Trophoblast cell (in vitro differentiated cells and primary cell): ENCODE data around the gene ATP9B.

Experiments
- DNase-seq, 2 donors: peaks; one replicate each; pipeline ENCODE4 v3.0.0-alpha.2; 2016
- H2AFZ ChIP-seq: 2 replicates; pipeline ENCODE4 v1.6.1; 2013; ENCODE audit warnings: low read length, moderate library complexity, mild to moderate bottlenecking; ENCODE audit not compliant: insufficient read depth, poor library complexity
- H2AK5ac ChIP-seq: 2 replicates; pipeline ENCODE4 v1.6.1; 2013; ENCODE audit warnings: mild to moderate bottlenecking, low read length
- H2BK120ac ChIP-seq: 2 replicates; pipeline ENCODE4 v1.6.1; 2013; ENCODE audit warnings: low read length, mild to moderate bottlenecking, moderate library complexity; ENCODE audit not compliant: insufficient read depth, poor library complexity
- H2BK12ac ChIP-seq: 2 replicates; pipeline ENCODE4 v1.6.1; 2013; ENCODE audit warnings: mild to moderate bottlenecking, low read length, moderate library complexity
- H2BK5ac ChIP-seq: 2 replicates; pipeline ENCODE4 v1.6.1; 2013; ENCODE audit warnings: low read length, low read depth, moderate library complexity, mild to moderate bottlenecking; ENCODE audit not compliant: poor library complexity
- H3K14ac ChIP-seq: 2 replicates; pipeline ENCODE4 v1.6.1; 2013; ENCODE audit warnings: mild to moderate bottlenecking, low read length
- H3K18ac ChIP-seq: 2 replicates; pipeline ENCODE4 v1.6.1; 2013; ENCODE audit warnings: mild to moderate bottlenecking, low read length
- H3K23ac ChIP-seq: 2 replicates; pipeline ENCODE4 v1.6.1; 2013; ENCODE audit warnings: low read length
- H3K27ac ChIP-seq: 2 replicates; pipeline ENCODE4 v1.5.1; 2013; ENCODE audit warnings: low read depth, mild to moderate bottlenecking, inconsistent platforms, low read length, moderate library complexity
- H3K27me3 ChIP-seq: 2 replicates; pipeline ENCODE4 v1.6.1; 2013; ENCODE audit warnings: inconsistent platforms, mild to moderate bottlenecking, low read length, moderate library complexity; ENCODE audit not compliant: insufficient read depth
- H3K36me3 ChIP-seq, 2 experiments: 1 replicate in 1 of 2; 2 replicates in 1 of 2; pipeline ENCODE4 v1.6.1; 2013; ENCODE audit warnings: low read length in 2 of 2, mild to moderate bottlenecking in 2 of 2, moderate library complexity in 1 of 2; ENCODE audit not compliant: insufficient read depth in 2 of 2, control insufficient read depth in 1 of 2
- H3K4ac ChIP-seq: 2 replicates; pipeline ENCODE4 v1.6.1; 2013; ENCODE audit warnings: low read depth, mild to moderate bottlenecking, low read length, moderate library complexity
- H3K4me1 ChIP-seq, 2 experiments: 1 replicate in 1 of 2; 2 replicates in 1 of 2; pipeline ENCODE4 v1.6.1; 2013; ENCODE audit warnings: low read length in 2 of 2, mild to moderate bottlenecking in 2 of 2, moderate library complexity in 1 of 2; ENCODE audit not compliant: insufficient read depth in 2 of 2, control insufficient read depth in 1 of 2
- H3K4me2 ChIP-seq: 2 replicates; pipeline ENCODE4 v1.6.1; 2013; ENCODE audit warnings: inconsistent platforms, mild to moderate bottlenecking, low read length, moderate library complexity
- H3K4me3 ChIP-seq: 2 replicates; pipeline ENCODE4 v1.5.1; 2013; ENCODE audit warnings: mild to moderate bottlenecking, low read depth, low read length, inconsistent platforms
- H3K79me1 ChIP-seq: one replicate; pipeline ENCODE4 v1.6.1; 2013; ENCODE audit warnings: low read length
- H3K79me2 ChIP-seq: 2 replicates; pipeline ENCODE4 v1.6.1; 2013; ENCODE audit warnings: low read length, mild to moderate bottlenecking; ENCODE audit not compliant: control insufficient read depth, insufficient read depth, poor library complexity
- H3K9ac ChIP-seq: 2 replicates; pipeline ENCODE4 v1.6.1; 2013; ENCODE audit warnings: mild to moderate bottlenecking, low read length
- H3K9me3 ChIP-seq: 2 replicates; pipeline ENCODE4 v1.6.1; 2013; ENCODE audit warnings: low read depth, mild to moderate bottlenecking, control low read depth, inconsistent platforms, low read length; ENCODE audit not compliant: insufficient read depth
- H4K12ac ChIP-seq: 2 replicates; pipeline ENCODE4 v1.6.1; 2013; ENCODE audit warnings: low read depth, mild to moderate bottlenecking, low read length, moderate library complexity
- H4K8ac ChIP-seq: 2 replicates; pipeline ENCODE4 v1.6.1; 2013; ENCODE audit warnings: low read depth, mild to moderate bottlenecking, low read length, moderate library complexity
- H4K91ac ChIP-seq: one replicate; pipeline ENCODE4 v1.6.1; 2013; ENCODE audit warnings: low read depth, mild to moderate bottlenecking, low read length, moderate library complexity
- WGBS: extraction: QIAGEN DNeasy Blood & Tissue Kit; methylation state at CpG from one replicate; pipeline ENCODE4 v1.1.7; 2013; ENCODE audit warnings: missing lambda C conversion rate; ENCODE audit not compliant: insufficient read length, insufficient coverage; ENCODE audit errors: extremely low coverage; 5-methylcytosine and 5-hydroxymethylcytosine counted together

The ATP9B gene

GRCh38 chr18:79069717-79070151 lies 540 bp downstream of the ATP9B start:
- Histone ChIP-seq H3K79me1 (peaks cover 8% of the 10 kb centered on the region), H2BK120ac (no peak overlapping the region), H3K27me3 (no peaks in the 10 kb centered on the region), H3K36me3 (peaks cover 0 to 8% of the 10 kb centered on the region in 2 experiments), H3K4me1 (peaks cover 4% of the 10 kb centered on the region in 2 experiments), H3K4ac (no peak overlapping the region), H3K23ac (no peak overlapping the region), H3K4me2 (peak overlapping the region; percentile 61), H2AK5ac (no peak overlapping the region), H3K79me2 (peaks cover 5% of the 10 kb centered on the region), H3K27ac (peak overlapping the region; percentile 32), H4K8ac (peak overlapping the region; percentile 86), H2BK5ac (no peak overlapping the region), H2AFZ (peak overlapping the region; percentile 39), H2BK12ac (no peak overlapping the region), H3K14ac (peak overlapping the region; percentile 90), H3K9me3 (peaks cover 21% of the 10 kb centered on the region), H4K12ac (peak overlapping the region; percentile 84), H3K9ac (peak overlapping the region; percentile 88), H4K91ac (peak overlapping the region; percentile 90), H3K18ac (peak overlapping the region; percentile 1), H3K4me3 (peak overlapping the region; percentile 89)
- DNase-seq = no peak
- no CpG with 5 or more reads among the region's 20 CpGs for WGBS

GRCh38 chr18:79070486-79070885 lies 1.3 kb downstream of the ATP9B start:
- H3K23ac ChIP-seq = no peak overlapping the region
- H2BK12ac ChIP-seq = no peak overlapping the region
- no peak overlapping the region for H2BK5ac ChIP-seq
- peaks cover 4% of the 10 kb centered on the region in 2 experiments for H3K4me1 ChIP-seq
- no peak overlapping the region for H3K18ac ChIP-seq
- H3K27me3 ChIP-seq = no peaks in the 10 kb centered on the region
- no peak for DNase-seq
- no peak overlapping the region for H2AK5ac ChIP-seq
- peaks cover 8% of the 10 kb centered on the region for H3K79me1 ChIP-seq
- H3K36me3 ChIP-seq = peaks cover 0 to 8% of the 10 kb centered on the region in 2 experiments
- H3K4me2 ChIP-seq = peak overlapping the region; percentile 47
- no CpG with 5 or more reads among the region's 3 CpGs for WGBS
- no peak overlapping the region for H3K4me3 ChIP-seq
- H3K27ac ChIP-seq = no peak overlapping the region
- H3K9ac ChIP-seq = no peak overlapping the region
- H4K8ac ChIP-seq = no peak overlapping the region
- H4K12ac ChIP-seq = no peak overlapping the region
- H2AFZ ChIP-seq = no peak overlapping the region
- H3K79me2 ChIP-seq = peaks cover 5% of the 10 kb centered on the region
- H3K4ac ChIP-seq = no peak overlapping the region
- no peak overlapping the region for H3K14ac ChIP-seq
- H4K91ac ChIP-seq = no peak overlapping the region
- no peak overlapping the region for H2BK120ac ChIP-seq
- H3K9me3 ChIP-seq = peaks cover 21% of the 10 kb centered on the region

GRCh38 chr18:79071037-79071436 lies 1.8 kb downstream of the ATP9B start:
- Histone ChIP-seq H3K36me3 (peaks cover 0 to 8% of the 10 kb centered on the region in 2 experiments), H2BK12ac (no peak overlapping the region), H3K79me1 (peaks cover 8% of the 10 kb centered on the region), H2BK120ac (no peak overlapping the region), H3K9me3 (peaks cover 18% of the 10 kb centered on the region), H3K79me2 (peaks cover 5% of the 10 kb centered on the region), H3K4me3 (no peak overlapping the region), H2AK5ac (no peak overlapping the region), H3K14ac (no peak overlapping the region), H3K9ac (no peak overlapping the region), H3K18ac (no peak overlapping the region), H3K4me1 (peaks cover 4% of the 10 kb centered on the region in 2 experiments), H4K12ac (no peak overlapping the region), H3K27me3 (no peaks in the 10 kb centered on the region), H3K4ac (no peak overlapping the region), H3K23ac (no peak overlapping the region), H4K91ac (no peak overlapping the region), H2AFZ (no peak overlapping the region), H3K27ac (no peak overlapping the region), H4K8ac (no peak overlapping the region), H2BK5ac (no peak overlapping the region), H3K4me2 (no peak overlapping the region)
- no CpG with 5 or more reads among the region's 1 CpG for WGBS
- DNase-seq = peak in 1 of 2 donors; percentile 15

- DNase-seq = no peak
- H3K79me2 ChIP-seq = peaks cover 5% of the 10 kb centered on the region
- H3K36me3 ChIP-seq = peaks cover 0 to 8% of the 10 kb centered on the region in 2 experiments
- H2BK120ac ChIP-seq = no peak overlapping the region
- H3K23ac ChIP-seq = no peak overlapping the region
- no peak overlapping the region for H2BK12ac ChIP-seq
- H3K27ac ChIP-seq = no peak overlapping the region
- no peak overlapping the region for H3K4me3 ChIP-seq
- no peak overlapping the region for H4K12ac ChIP-seq
- H4K8ac ChIP-seq = no peak overlapping the region
- H3K9me3 ChIP-seq = peaks cover 12% of the 10 kb centered on the region
- H3K27me3 ChIP-seq = no peaks in the 10 kb centered on the region
- H3K4me2 ChIP-seq = no peak overlapping the region
- H3K14ac ChIP-seq = no peak overlapping the region
- peaks cover 8% of the 10 kb centered on the region for H3K79me1 ChIP-seq
- H3K4ac ChIP-seq = no peak overlapping the region
- no peak overlapping the region for H2AFZ ChIP-seq
- peaks cover 4% of the 10 kb centered on the region in 2 experiments for H3K4me1 ChIP-seq
- no peak overlapping the region for H3K18ac ChIP-seq
- H2AK5ac ChIP-seq = no peak overlapping the region
- no CpG with 5 or more reads among the region's 3 CpGs for WGBS
- no peak overlapping the region for H4K91ac ChIP-seq
- no peak overlapping the region for H3K9ac ChIP-seq
- H2BK5ac ChIP-seq = no peak overlapping the region
Measured at GRCh38 chr18:79071503-79072210, 2.5 kb downstream of the ATP9B start.
